Measurements from ENCODE around the gene FRMD4A.

FRMD4A gene

GRCh38 chr10:13750299-13751190 lies 580.2 kb downstream of the FRMD4A start:
- no peak for DNase-seq (ENCODE audit: low spot score)

GRCh38 chr10:13745271-13745670 lies 585.5 kb downstream of the FRMD4A start:
- no peak for DNase-seq (ENCODE audit: low spot score)

DNA sequence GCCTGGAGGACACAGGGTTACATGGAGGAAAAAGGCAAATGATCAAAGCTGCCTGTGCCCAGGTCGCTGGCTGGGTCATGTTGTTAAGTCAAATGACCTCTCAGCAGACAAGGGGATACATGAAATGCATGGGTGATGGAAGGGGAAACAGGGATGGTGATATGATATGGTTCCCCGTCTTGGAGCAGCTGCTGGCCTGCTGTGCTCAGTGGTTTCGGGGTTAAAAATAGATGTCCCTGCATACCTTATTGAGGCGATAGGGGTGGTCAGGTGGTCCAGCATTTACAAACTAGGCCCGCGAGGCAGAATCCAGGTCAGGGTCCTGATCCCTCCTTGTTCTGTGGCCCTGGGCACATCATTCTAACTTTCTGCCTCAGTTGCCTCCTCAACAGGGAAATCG lies 586.8 kb downstream of the FRMD4A start:
- DNase-seq (ENCODE audit: low spot score) = no peak

DNA sequence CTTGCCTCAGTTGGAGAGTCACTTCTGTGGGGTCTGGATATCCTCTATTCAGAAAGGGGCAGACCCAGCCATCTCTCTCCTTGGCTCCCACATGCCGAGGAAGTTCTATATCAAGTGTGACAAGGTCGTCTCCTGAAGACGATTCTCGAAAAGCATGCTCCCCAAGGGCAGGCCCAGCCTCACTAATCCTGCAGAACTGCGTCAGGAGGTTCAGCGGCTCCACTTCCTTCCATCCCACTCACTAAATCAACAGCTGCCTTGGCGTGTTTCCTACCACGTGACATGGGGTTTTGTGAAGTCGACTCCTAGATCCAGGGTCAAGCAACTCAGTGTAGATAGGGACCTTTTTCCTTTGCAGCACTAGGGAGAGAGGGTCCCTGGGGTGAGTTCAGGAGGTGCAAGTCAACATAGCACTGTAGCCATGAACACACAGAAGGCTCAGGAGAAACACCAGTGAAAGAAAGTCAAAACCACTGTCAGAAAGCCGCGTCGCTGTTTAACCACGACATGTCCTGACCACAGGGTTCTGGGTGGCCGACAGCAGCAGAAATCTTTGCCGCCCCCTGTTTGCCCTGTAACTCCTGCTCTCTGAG lies 587.5 kb downstream of the FRMD4A start:
- DNase-seq (ENCODE audit: low spot score) = no peak

DNA sequence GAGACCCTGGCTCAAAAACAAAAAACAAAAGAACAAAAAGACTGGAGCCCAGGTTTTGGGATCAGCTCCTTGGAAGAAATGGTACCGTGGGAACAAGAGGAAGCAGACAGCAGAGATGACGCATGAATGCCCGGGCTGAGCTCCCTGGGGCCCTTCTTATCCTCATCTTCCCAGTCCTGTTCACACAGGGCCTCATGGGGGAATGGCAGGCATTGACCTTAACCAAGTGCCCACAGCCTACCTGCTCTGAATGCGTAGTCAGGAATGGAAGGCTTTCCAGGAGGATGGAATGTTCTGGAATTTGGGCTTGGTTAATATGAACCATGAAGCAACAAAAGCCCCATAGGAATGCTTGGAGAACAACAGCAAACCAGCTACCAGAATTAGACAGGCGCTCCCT lies 589.3 kb downstream of the FRMD4A start:
- DNase-seq (ENCODE audit: low spot score) = no peak

DNA sequence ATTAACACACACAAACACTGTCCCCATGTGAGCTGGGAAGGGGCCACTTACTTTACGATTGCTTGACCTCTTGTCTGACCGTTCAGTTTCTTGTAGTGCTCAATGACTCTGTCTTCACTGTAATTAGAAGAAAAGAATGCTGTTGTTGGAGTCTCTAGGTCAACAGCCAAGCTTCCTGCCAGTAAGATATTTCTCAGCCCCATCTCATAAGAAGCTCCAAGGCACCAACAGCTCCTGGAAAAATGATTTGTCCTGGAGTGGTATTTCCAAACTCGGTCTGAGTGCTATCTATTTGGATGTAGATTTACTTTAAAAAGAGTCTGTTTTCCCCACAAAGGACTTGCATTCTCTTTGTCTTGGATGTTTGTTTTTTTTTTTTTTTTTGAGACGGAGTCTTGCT lies 590.3 kb downstream of the FRMD4A start:
- DNase-seq (ENCODE audit: low spot score) = no peak

DNA sequence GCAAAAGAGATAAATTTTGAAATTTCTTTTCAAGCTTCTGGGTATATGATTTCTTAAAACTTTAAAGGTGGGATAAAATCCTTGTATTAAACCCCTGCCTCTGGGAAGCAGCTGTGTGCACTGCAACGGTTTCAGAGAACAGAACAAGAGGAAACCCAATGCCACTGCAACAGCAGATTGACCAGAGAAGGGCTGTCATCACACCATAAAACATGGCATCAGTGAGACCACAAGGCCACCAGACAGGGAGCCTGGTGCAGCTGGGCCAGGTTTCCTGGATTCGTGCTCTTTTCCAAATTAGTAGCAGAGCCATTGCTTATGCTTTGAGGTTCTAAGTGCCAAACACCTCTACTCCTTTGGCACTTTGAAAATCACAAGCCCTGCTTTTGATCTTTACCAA lies 591.5 kb downstream of the FRMD4A start:
- no peak for DNase-seq (ENCODE audit: low spot score)

DNA sequence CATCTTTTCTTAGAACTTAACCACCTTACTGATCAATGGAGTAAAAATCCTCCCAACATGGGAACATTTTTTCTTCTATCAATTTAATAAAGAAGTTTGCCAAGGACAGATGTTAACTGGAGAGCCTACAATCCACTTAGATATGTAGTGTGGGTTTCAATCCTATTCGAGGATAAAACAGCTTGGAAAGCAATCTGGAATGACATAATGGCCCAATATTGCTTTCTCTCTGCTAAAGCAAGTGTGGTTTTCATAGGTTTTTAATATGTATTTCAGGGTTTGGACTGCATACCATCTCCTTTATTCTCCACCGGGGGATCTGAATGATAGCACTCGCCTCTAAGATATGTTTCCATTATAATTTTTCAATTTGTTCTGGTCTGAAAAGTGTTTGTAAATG lies 594.2 kb downstream of the FRMD4A start:
- DNase-seq (ENCODE audit: low spot score) = no peak

GRCh38 chr10:13734151-13734550 lies 596.6 kb downstream of the FRMD4A start:
- DNase-seq (ENCODE audit: low spot score) = no peak

DNA sequence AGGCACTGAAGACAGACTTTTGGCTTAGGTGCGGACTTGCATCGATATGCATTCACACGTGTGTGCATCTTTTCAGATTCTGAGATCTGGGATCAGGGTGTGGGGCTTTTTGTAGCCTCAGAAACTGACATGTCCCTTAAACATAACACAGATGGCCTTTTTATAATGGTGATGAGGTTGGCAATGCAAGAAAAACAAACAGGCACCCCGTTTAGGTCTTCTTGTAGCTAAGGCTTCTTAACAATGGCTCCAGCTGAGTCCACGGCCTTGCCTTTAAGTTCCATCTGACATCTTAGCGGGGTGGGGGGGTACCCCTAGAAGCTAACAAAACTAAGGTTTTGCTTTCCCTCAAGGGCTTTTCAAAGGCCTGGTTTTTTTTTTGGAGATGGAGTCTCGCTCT lies 597.7 kb downstream of the FRMD4A start:
- DNase-seq (ENCODE audit: low spot score) = no peak

- DNase-seq (ENCODE audit: low spot score) = no peak
Observed at GRCh38 chr10:13732465-13732881, 598.3 kb downstream of the FRMD4A start.

GRCh38 chr10:13731799-13732198 lies 598.9 kb downstream of the FRMD4A start:
- DNase-seq (ENCODE audit: low spot score) = no peak

DNA sequence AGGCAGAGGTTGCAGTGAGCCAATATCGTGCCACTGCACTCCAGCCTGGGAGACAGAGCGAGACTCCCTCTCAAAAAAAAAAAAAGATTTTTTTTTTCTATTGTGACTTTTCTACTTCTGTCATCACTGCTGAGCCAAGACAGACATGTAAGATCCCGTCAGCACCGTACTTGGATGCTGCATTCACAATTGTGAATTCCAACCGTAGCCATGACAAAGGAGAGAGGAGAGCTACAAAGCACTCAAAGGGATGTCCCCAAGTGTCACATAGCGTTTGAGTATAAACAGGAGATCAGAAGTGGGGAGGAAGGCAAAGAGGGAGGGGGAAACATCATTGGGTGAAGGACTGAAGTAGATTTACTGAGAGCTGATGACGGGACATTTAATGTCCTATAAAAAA lies 599.8 kb downstream of the FRMD4A start:
- no peak for DNase-seq (ENCODE audit: low spot score)

DNA sequence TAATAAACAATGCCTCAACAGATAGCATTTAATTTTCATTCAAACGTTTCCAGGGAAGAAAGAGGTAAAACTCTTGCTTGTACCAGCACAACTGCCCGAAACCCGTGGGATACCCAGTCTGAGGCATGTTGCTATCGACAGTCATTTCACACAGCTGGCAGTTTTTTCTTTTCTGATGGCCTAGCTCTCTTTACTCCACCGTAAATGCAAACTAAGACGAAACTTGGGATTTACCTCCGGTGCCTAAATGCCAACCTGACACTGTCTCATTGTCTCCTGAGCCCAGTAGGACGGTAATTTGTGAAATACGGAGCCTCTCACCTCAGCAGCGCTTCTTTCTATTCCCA lies 600.4 kb downstream of the FRMD4A start:
- DNase-seq (ENCODE audit: low spot score) = no peak

DNA sequence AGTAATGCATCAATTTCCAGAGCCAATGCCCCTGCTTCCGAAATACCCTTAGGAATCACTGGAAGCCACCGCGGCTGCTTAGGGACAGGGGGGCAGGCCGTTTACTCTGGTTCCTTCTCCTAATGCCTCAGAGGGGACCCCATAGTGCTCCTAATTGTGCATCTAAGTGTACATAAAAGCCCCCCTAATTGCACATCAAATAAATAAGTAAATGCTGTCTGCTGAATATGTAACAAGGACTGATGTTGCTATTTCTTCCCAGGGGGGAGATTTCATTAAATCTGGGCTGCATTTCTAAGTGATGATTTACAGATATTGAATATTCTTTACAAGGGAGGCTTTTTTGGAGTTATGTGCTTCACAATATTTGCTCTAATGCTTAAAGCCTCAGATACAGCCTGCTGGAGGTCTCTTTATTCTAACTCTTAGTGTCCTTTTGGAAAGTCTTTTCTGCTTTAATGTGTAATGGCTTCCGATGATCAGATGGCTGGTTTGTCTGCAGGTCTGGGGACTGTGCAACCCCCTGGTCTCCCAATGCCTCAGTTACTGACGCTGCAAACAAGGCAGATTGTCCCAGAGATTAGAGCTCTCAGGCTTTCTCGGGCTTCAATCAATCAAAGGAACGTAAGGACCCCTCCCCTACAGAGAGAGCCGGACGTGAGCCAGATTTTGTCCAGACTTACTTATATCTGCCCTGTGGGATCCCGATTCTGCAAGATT lies 601.0 kb downstream of the FRMD4A start:
- DNase-seq (ENCODE audit: low spot score) = no peak

- no peak for DNase-seq (ENCODE audit: low spot score)
Observed at GRCh38 chr10:13728898-13729535, 601.7 kb downstream of the FRMD4A start.

GRCh38 chr10:13725594-13725993 lies 605.1 kb downstream of the FRMD4A start:
- no peak for DNase-seq (ENCODE audit: low spot score)

DNA sequence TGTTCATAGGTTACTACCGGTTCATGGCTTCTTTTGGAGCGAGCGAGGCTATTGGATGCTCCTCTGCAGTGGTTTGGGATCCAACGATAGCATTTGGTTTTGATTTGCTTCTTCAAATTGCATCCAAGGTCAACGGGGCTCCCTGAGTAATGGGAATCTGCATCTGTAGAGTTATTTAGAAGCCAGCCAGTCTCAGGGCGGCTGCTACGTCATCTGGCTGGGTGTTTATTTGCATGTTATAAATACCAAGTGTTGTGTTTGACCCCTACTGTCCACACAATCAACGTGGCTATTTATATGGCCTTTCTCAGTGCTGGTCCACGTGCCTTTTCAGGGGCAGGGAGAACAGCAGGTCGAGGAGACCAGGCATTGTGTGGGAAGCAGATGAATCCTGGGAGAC lies 606.2 kb downstream of the FRMD4A start:
- no peak for DNase-seq (ENCODE audit: low spot score)

DNA sequence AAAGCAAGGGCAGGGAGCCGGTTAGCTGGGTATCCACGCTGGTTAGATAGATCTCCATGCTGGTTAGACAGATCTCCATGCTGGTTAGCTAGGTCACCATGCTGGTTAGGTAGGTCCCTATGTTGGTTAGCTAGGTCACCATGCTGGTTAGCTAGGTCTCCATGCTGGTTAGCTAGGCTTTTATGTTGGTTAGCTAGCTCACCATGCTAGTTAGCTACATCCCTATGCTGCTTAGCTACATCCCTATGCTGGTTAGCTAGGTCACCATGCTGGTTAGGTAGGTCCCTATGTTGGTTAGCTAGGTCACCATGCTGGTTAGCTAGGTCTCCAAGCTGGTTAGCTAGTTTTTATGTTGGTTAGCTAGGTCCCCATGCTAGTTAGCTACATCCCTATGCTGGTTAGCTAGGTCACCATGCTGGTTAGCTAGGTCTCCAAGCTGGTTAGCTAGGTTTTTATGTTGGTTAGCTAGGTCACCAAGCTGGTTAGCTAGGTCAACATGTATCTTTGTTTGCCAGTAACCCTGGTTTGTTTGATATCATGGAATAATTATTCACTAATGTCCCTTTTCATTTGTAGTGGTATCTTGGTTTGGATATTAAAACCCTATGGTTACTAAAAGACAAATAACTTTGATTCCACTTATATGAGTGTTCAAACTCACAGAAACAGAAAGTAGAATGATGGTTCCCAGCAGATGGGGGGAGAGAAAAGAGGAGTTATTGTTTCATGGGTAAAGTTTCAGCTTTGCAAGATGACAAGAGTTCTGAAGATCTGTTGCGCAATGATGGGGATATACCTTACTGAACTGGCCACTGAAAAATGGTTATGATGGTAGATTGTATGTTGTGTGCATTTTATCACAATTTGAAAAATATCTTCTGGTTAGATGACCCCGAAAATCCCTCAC lies 607.7 kb downstream of the FRMD4A start:
- DNase-seq (ENCODE audit: low spot score) = no peak

DNA sequence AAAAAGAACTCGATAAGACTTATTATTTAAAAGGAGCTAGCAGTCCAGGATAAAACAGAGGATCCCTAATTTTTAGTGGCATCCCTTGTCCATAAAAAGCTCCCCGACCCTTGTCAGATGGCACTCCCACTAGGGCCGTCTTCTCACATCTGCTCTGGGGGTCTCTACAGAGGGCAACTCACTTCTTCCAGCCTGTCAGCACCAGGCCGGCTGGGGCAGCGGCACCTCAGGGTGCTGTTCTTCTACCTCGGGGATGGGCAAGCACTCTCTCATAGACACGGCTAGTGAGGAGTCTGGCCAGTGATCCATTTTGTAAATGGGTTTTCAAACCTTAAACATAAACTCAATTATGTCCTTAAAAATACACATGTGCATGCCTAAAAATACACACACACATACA lies 609.2 kb downstream of the FRMD4A start:
- DNase-seq (ENCODE audit: low spot score) = no peak

GRCh38 chr10:13720699-13721098 lies 610.0 kb downstream of the FRMD4A start:
- DNase-seq (ENCODE audit: low spot score) = no peak

DNA sequence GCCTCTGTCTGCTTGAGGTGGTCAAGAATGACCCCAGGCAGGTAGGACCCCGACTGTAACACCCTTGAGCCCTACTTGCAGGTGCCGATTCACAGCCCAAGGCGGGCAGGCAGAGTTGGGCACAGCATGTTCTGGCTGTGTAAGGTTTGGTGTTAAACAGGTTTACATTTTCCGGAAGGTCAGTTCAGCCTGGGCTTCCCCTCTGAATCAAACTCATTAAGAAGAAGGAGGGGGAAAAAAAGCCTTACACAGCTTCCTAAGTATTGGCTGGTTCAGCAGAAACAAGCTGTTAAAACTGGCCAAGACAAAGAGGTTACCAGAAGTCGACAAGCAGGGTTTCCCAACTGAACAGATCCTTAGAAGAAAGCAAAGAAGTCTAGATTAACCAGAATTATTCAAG lies 611.3 kb downstream of the FRMD4A start:
- DNase-seq (ENCODE audit: low spot score) = no peak

Data from HuH-7.5 (cell line).